HG03342 (cell line): ENCODE measurements around the gene PNMA8C.
"Not testable (repeated sequence)": the region's sequence is repeated elsewhere in the genome, so short reads cannot be mapped to it uniquely, and the experiment has no call there.

ENCODE experiments used
- ATAC-seq: cut with Tn5 transposase; IDR thresholded peaks from one replicate; pipeline ENCODE4 v1.9.1; 2021; ENCODE audit warnings: mild to moderate bottlenecking, moderate library complexity; ENCODE audit not compliant: unreplicated experiment

The PNMA8C gene

GRCh38 chr19:46391296-46392251 lies 37.2 kb downstream of the PNMA8C start:
- ATAC-seq: no peak

- ATAC-seq: no peak
Measured at GRCh38 chr19:46390866-46391265, 37.9 kb downstream of the PNMA8C start.

- ATAC-seq: no peak
Measured at GRCh38 chr19:46390121-46390858, 38.4 kb downstream of the PNMA8C start.

GRCh38 chr19:46388311-46389095 lies 40.2 kb downstream of the PNMA8C start:
- ATAC-seq: no peak

- no peak for ATAC-seq
Measured at GRCh38 chr19:46387713-46388130, 41.0 kb downstream of the PNMA8C start.

GRCh38 chr19:46386996-46387712 lies 41.6 kb downstream of the PNMA8C start:
- no peak for ATAC-seq

- no peak for ATAC-seq
Measured at GRCh38 chr19:46386151-46386550, 42.6 kb downstream of the PNMA8C start.

GRCh38 chr19:46385636-46386035 lies 43.1 kb downstream of the PNMA8C start:
- no peak for ATAC-seq

GRCh38 chr19:46384396-46384795 lies 44.3 kb downstream of the PNMA8C start:
- no peak for ATAC-seq

GRCh38 chr19:46383846-46384245 lies 44.9 kb downstream of the PNMA8C start:
- ATAC-seq: no peak

GRCh38 chr19:46383171-46383815 lies 45.4 kb downstream of the PNMA8C start:
- no peak for ATAC-seq

- ATAC-seq: no peak
Measured at GRCh38 chr19:46381756-46382345, 46.9 kb downstream of the PNMA8C start.

GRCh38 chr19:46381346-46381745 lies 47.4 kb downstream of the PNMA8C start:
- no peak for ATAC-seq

- ATAC-seq: no peak
Measured at GRCh38 chr19:46380690-46381089, 48.0 kb downstream of the PNMA8C start.

GRCh38 chr19:46378268-46378667 lies 50.5 kb downstream of the PNMA8C start:
- ATAC-seq: no peak

- ATAC-seq: no peak
Measured at GRCh38 chr19:46376241-46377153, 52.2 kb downstream of the PNMA8C start.

- not testable (repeated sequence) for ATAC-seq
Measured at GRCh38 chr19:46375476-46376067, 53.2 kb downstream of the PNMA8C start.
